Mesendoderm (in vitro differentiated cells): ENCODE data around the gene XRCC1.
"Not testable (repeated sequence)": the region's sequence is repeated elsewhere in the genome, so short reads cannot be mapped to it uniquely, and the experiment has no call there.

Experiments used
- DNase-seq: peaks from one replicate; pipeline ENCODE4 v3.0.0; 2013
- H2AK5ac ChIP-seq: 2 replicates; pipeline ENCODE4 v1.6.1; 2013; ENCODE audit warnings: low read length, inconsistent platforms
- H2BK120ac ChIP-seq: 2 replicates; pipeline ENCODE4 v1.6.1; 2013; ENCODE audit warnings: low read depth, mild to moderate bottlenecking, low read length, moderate library complexity, mixed read lengths
- H2BK15ac ChIP-seq: replicated peaks from 2 replicates; pipeline ENCODE4 v1.6.1; 2013; ENCODE audit warnings: low read depth, mild to moderate bottlenecking, moderate library complexity
- H2BK5ac ChIP-seq: 2 replicates; pipeline ENCODE4 v1.6.1; 2013; ENCODE audit warnings: low read length, inconsistent platforms
- H3K18ac ChIP-seq: 2 replicates; pipeline ENCODE4 v1.6.1; 2013; ENCODE audit warnings: mild to moderate bottlenecking, low read length, mixed read lengths
- H3K23ac ChIP-seq: one replicate; pipeline ENCODE4 v1.6.1; 2013; ENCODE audit warnings: low read length
- H3K27ac ChIP-seq: 2 replicates; pipeline ENCODE4 v1.5.1; 2013; ENCODE audit warnings: low read depth, mild to moderate bottlenecking, inconsistent platforms, low read length, moderate library complexity
- H3K27me3 ChIP-seq: 2 replicates; pipeline ENCODE4 v1.6.1; 2013; ENCODE audit warnings: low read length, control low read depth, mild to moderate bottlenecking, inconsistent platforms; ENCODE audit not compliant: insufficient read depth, poor library complexity
- H3K36me3 ChIP-seq: 2 replicates; pipeline ENCODE4 v1.6.1; 2013; ENCODE audit warnings: low read length, inconsistent platforms; ENCODE audit not compliant: control insufficient read depth, insufficient read depth
- H3K4ac ChIP-seq: one replicate; pipeline ENCODE4 v1.6.1; 2013; ENCODE audit warnings: low read depth, mild to moderate bottlenecking, low read length, moderate library complexity
- H3K4me1 ChIP-seq: 2 replicates; pipeline ENCODE4 v1.6.1; 2013; ENCODE audit warnings: low read depth, low read length, inconsistent platforms; ENCODE audit not compliant: control insufficient read depth
- H3K4me2 ChIP-seq: 2 replicates; pipeline ENCODE4 v1.6.1; 2013; ENCODE audit warnings: low read length
- H3K4me3 ChIP-seq: 2 replicates; pipeline ENCODE4 v1.5.1; 2013; ENCODE audit warnings: mild to moderate bottlenecking, low read length
- H3K56ac ChIP-seq: one replicate; pipeline ENCODE4 v1.6.1; 2013; ENCODE audit warnings: low read length
- H3K79me1 ChIP-seq: 2 replicates; pipeline ENCODE4 v1.6.1; 2013; ENCODE audit warnings: low read length, inconsistent platforms
- H3K79me2 ChIP-seq: 2 replicates; pipeline ENCODE4 v1.6.1; 2013; ENCODE audit warnings: mild to moderate bottlenecking, low read length; ENCODE audit not compliant: control insufficient read depth, insufficient read depth
- H3K9ac ChIP-seq: 2 replicates; pipeline ENCODE4 v1.6.1; 2013; ENCODE audit warnings: low read length, inconsistent platforms
- H4K5ac ChIP-seq: one replicate; pipeline ENCODE4 v1.6.1; 2013; ENCODE audit warnings: low read length
- H4K8ac ChIP-seq: one replicate; pipeline ENCODE4 v1.6.1; 2013; ENCODE audit warnings: low read depth, mild to moderate bottlenecking, control low read depth, low read length, moderate library complexity
- WGBS: extraction: QIAGEN DNeasy Blood & Tissue Kit; methylation state at CpG from one replicate; pipeline ENCODE4 v1.1.7; 2013; ENCODE audit warnings: low lambda C conversion rate, missing lambda C conversion rate; ENCODE audit not compliant: insufficient coverage; ENCODE audit errors: extremely low coverage; 5-methylcytosine and 5-hydroxymethylcytosine counted together

Gene XRCC1

GRCh38 chr19:43526884-43527859, 48.2 kb downstream of the XRCC1 start, which contains the start of gene ETHE1:
ETHE1 (minus strand) TSS chr19:43527201; CDS start chr19:43527177, 24 bp downstream.
- Histone ChIP-seq H4K8ac (no peak within 1 kb of the TSS), H3K27me3 (peaks cover 7% of the 10 kb centered on the region)
- WGBS, result no CpG with 5 or more reads among the region's 54 CpGs

GRCh38 chr19:43525836-43526771, 49.2 kb downstream of the XRCC1 start:
- no peak overlapping the region for H2AK5ac ChIP-seq
- H3K4me3 ChIP-seq, result peak overlapping the region; percentile 70
- H3K4me2 ChIP-seq, result peak overlapping the region; percentile 82
- H3K23ac ChIP-seq, result peak overlapping the region; percentile 30
- H2BK5ac ChIP-seq, result no peak overlapping the region
- H3K9ac ChIP-seq, result peak overlapping the region; percentile 73
- H3K27me3 ChIP-seq, result peaks cover 7% of the 10 kb centered on the region
- peak overlapping the region; percentile 89 for H3K56ac ChIP-seq
- H3K79me1 ChIP-seq, result no peaks in the 10 kb centered on the region
- peak overlapping the region; percentile 83 for H3K18ac ChIP-seq
- H3K27ac ChIP-seq, result no peak overlapping the region
- peak; percentile 13 for DNase-seq
- H4K5ac ChIP-seq, result no peak overlapping the region
- peaks cover 4% of the 10 kb centered on the region for H3K4me1 ChIP-seq
- no peaks in the 10 kb centered on the region for H3K36me3 ChIP-seq
- no CpG with 5 or more reads among the region's 26 CpGs for WGBS
- no peak overlapping the region for H3K4ac ChIP-seq
- H4K8ac ChIP-seq, result no peak overlapping the region
- H3K79me2 ChIP-seq, result no peaks in the 10 kb centered on the region
- no peak overlapping the region for H2BK120ac ChIP-seq
- H2BK15ac ChIP-seq, result no peak overlapping the region

More at GRCh38 chr19:43526884-43527859, 48.2 kb downstream of the XRCC1 start, which contains the start of gene ETHE1:
- Histone ChIP-seq H2BK15ac (no peak within 1 kb of the TSS), H3K36me3 (no peaks in the 10 kb centered on the region), H3K23ac (peak within 1 kb of the TSS; percentile 30), H2AK5ac (no peak within 1 kb of the TSS), H3K4me2 (peak within 1 kb of the TSS; percentile 98), H3K79me2 (no peaks in the 10 kb centered on the region), H3K27ac (no peak within 1 kb of the TSS), H3K56ac (peak within 1 kb of the TSS; percentile 89), H2BK5ac (no peak within 1 kb of the TSS), H4K5ac (no peak within 1 kb of the TSS), H3K4ac (peak within 1 kb of the TSS; percentile 56), H3K18ac (peak within 1 kb of the TSS; percentile 83), H3K9ac (peak within 1 kb of the TSS; percentile 73), H3K79me1 (no peaks in the 10 kb centered on the region), H2BK120ac (no peak within 1 kb of the TSS), H3K4me1 (peaks cover 4% of the 10 kb centered on the region), H3K4me3 (peak within 1 kb of the TSS; percentile 70)
- peak; percentile 68 for DNase-seq

GRCh38 chr19:43524922-43525835, 50.1 kb downstream of the XRCC1 start:
- no peak overlapping the region for H2AK5ac ChIP-seq
- peak overlapping the region; percentile 82 for H3K4me2 ChIP-seq
- no peaks in the 10 kb centered on the region for H3K79me1 ChIP-seq
- H4K5ac ChIP-seq, result no peak overlapping the region
- H3K36me3 ChIP-seq, result no peaks in the 10 kb centered on the region
- peak overlapping the region; percentile 10 for H3K56ac ChIP-seq
- peaks cover 7% of the 10 kb centered on the region for H3K27me3 ChIP-seq
- peak; percentile 55 for DNase-seq
- H3K9ac ChIP-seq, result peak overlapping the region; percentile 73
- no peaks in the 10 kb centered on the region for H3K79me2 ChIP-seq
- H4K8ac ChIP-seq, result no peak overlapping the region
- no peak overlapping the region for H3K4ac ChIP-seq
- H3K27ac ChIP-seq, result no peak overlapping the region
- WGBS, result no CpG with 5 or more reads among the region's 12 CpGs
- H3K18ac ChIP-seq, result no peak overlapping the region
- no peak overlapping the region for H3K23ac ChIP-seq
- peaks cover 4% of the 10 kb centered on the region for H3K4me1 ChIP-seq
- no peak overlapping the region for H2BK5ac ChIP-seq
- H2BK120ac ChIP-seq, result no peak overlapping the region
- no peak overlapping the region for H2BK15ac ChIP-seq
- H3K4me3 ChIP-seq, result no peak overlapping the region

GRCh38 chr19:43523696-43524095, 51.6 kb downstream of the XRCC1 start:
- not testable (repeated sequence) for H3K79me2 ChIP-seq, H2BK120ac ChIP-seq, H2AK5ac ChIP-seq, H4K5ac ChIP-seq, H3K9ac ChIP-seq, H3K18ac ChIP-seq, H3K4me1 ChIP-seq, H3K27me3 ChIP-seq, H3K4me2 ChIP-seq, H2BK15ac ChIP-seq, DNase-seq, H4K8ac ChIP-seq, H2BK5ac ChIP-seq, H3K4ac ChIP-seq, H3K23ac ChIP-seq, H3K36me3 ChIP-seq, H3K4me3 ChIP-seq, H3K27ac ChIP-seq, H3K79me1 ChIP-seq, H3K56ac ChIP-seq
- WGBS, result no CpG with 5 or more reads among the region's 8 CpGs

GRCh38 chr19:43522929-43523328, 52.4 kb downstream of the XRCC1 start:
- Histone ChIP-seq H3K18ac (no peak overlapping the region), H3K79me1 (no peaks in the 10 kb centered on the region)
- no CpG with 5 or more reads among the region's 5 CpGs for WGBS

More at GRCh38 chr19:43522929-43523328, 52.4 kb downstream of the XRCC1 start:
- Histone ChIP-seq H3K9ac (no peak overlapping the region), H3K4me3 (no peak overlapping the region), H3K56ac (no peak overlapping the region), H3K36me3 (no peaks in the 10 kb centered on the region), H3K4ac (no peak overlapping the region), H2AK5ac (no peak overlapping the region), H4K5ac (no peak overlapping the region), H3K27ac (no peak overlapping the region), H3K79me2 (no peaks in the 10 kb centered on the region), H3K4me1 (peaks cover 4% of the 10 kb centered on the region), H3K4me2 (no peak overlapping the region), H2BK5ac (no peak overlapping the region), H3K27me3 (peaks cover 7% of the 10 kb centered on the region), H3K23ac (no peak overlapping the region), H4K8ac (no peak overlapping the region), H2BK120ac (no peak overlapping the region), H2BK15ac (no peak overlapping the region)
- no peak for DNase-seq
